LNCaP clone FGC (cell line): Measurements from ENCODE around the gene B4GALNT1.

Experiments
- DNase-seq: peaks from one replicate; pipeline ENCODE4 v3.0.0-alpha.2; 2011; ENCODE audit warnings: low read depth
- H3K4me3 ChIP-seq: 2 replicates; pipeline ENCODE4 v1.5.1; 2011; ENCODE audit warnings: mild to moderate bottlenecking, low read depth, low read length, control low read depth
- TF ChIP-seq, protein P1 (sequence below): IDR thresholded peaks from 2 replicates; pipeline ENCODE4 v1.5.1; 2012; ENCODE audit warnings: mild to moderate bottlenecking; ENCODE audit not compliant: control insufficient read depth, insufficient read depth; ENCODE audit errors: extremely low read depth

The B4GALNT1 gene

DNA sequence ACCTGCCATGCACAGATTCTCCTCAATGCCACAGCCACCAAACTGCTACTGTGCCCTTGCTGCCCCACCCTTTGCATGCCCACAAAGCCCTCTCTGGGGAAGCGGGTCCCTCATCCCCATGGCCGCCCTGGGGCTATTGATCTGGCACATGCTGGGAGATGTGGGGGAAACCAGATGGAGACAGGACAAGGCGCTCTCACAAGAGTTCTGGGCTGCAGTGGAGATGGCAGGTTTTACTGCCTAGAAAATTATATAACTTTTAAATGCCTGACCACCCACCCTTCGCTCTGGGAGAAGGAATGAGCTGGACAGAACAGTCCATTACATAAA is 52.6 kb downstream of the B4GALNT1 start:
- TF ChIP-seq, protein P1, sequence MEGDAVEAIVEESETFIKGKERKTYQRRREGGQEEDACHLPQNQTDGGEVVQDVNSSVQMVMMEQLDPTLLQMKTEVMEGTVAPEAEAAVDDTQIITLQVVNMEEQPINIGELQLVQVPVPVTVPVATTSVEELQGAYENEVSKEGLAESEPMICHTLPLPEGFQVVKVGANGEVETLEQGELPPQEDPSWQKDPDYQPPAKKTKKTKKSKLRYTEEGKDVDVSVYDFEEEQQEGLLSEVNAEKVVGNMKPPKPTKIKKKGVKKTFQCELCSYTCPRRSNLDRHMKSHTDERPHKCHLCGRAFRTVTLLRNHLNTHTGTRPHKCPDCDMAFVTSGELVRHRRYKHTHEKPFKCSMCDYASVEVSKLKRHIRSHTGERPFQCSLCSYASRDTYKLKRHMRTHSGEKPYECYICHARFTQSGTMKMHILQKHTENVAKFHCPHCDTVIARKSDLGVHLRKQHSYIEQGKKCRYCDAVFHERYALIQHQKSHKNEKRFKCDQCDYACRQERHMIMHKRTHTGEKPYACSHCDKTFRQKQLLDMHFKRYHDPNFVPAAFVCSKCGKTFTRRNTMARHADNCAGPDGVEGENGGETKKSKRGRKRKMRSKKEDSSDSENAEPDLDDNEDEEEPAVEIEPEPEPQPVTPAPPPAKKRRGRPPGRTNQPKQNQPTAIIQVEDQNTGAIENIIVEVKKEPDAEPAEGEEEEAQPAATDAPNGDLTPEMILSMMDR, result no peak
- H3K4me3 ChIP-seq, result no peak overlapping the region
- no peak for DNase-seq

DNA sequence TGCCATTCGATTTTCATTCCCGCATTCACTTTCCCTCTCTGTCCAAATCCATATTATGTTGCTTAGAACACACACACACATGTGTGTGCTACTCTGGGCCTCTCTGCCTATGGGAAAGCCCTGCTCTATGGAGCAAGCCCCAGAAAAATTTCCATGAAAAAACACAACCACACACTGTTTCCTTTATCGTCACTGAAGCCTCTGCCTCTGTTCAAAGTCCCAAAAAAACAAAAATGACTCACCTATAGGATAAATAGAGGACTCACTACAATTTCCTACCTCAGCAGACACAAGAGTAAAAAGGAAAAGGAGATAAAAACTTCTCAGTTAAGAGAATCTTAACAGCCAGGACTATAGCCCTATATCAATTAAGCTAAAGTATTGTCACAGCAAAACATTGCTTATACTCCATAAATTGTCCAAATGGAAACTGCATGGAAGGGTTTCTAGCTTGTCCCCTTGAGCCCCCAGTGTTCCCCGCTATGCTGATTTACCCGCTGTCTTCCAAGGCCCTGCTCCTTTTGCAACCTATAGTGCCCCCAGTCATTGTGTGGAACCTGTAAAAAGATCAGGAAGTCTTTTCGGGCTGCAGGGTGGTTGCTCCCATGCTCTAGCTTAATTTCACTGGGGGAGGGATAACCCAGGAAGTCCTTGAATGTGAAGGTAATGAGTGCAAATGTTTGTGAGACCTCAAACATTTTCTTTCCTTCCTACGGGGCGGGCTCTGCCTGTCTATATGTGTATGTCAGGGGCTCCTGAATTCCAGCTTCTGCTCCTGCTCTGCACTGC is 53.1 kb downstream of the B4GALNT1 start:
- H3K4me3 ChIP-seq, result no peak overlapping the region
- no peak for DNase-seq

DNA sequence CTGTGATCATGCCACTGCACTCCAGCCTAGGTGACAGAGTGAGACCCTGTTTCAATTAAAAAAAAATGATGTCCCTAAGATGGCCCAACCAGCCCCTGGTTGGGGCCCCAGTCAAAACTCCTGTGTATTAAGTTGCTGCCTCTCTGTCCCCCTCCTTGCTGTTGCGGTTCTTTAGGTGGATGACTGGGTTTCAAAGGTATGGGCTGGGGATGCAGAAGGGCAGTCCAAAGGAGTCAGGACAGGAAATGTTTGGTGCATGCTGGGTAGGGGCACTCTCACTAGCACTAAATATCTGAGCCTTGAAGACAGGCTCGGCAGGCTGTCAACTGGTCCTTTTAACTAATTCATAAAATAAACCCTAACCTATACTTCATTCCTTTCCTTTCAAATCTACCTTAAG is 54.0 kb downstream of the B4GALNT1 start:
- TF ChIP-seq, protein P1, result no peak
- no peak overlapping the region for H3K4me3 ChIP-seq
- DNase-seq, result no peak

More for the DNA sequence above, 53.1 kb downstream of the B4GALNT1 start:
- TF ChIP-seq, protein P1, result no peak

DNA sequence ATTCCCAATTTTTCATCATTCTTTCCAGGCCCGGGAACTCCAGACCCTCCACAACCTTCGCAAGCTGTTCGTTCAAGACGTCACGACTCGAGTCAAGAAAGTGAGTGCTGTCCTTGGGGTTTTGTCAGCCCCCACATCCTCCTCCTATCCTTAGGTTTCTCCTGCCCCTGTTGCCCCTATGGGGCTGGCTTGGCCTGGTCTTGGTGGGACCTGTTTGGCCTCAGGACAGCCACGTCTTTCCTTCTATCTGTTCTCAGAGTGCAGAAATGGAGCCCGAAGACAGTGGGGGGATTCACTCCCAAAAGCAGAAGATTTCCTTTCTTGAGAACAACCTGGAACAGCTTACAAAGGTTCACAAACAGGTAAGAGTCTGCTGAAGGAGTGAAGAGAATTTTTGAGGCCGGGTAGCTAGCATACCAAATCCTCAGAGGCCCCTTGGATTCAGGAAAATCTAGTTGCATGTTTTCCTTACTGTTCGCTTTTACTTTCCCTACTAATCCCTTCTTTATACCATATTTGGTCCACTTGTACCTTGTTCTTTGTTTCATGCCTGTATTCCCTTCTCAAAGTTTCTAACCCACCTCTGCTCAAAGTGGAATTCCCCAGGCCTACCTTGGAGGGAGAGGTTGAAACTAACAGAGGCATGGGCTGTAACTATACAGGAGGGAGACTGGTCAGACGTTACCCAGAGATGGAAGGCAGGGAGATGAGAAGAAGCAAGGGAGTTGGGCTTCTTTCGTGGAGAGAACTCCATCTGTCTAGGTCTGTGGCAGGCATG is 54.8 kb downstream of the B4GALNT1 start:
- DNase-seq, result no peak
- TF ChIP-seq, protein P1, result no peak
- no peak overlapping the region for H3K4me3 ChIP-seq

DNA sequence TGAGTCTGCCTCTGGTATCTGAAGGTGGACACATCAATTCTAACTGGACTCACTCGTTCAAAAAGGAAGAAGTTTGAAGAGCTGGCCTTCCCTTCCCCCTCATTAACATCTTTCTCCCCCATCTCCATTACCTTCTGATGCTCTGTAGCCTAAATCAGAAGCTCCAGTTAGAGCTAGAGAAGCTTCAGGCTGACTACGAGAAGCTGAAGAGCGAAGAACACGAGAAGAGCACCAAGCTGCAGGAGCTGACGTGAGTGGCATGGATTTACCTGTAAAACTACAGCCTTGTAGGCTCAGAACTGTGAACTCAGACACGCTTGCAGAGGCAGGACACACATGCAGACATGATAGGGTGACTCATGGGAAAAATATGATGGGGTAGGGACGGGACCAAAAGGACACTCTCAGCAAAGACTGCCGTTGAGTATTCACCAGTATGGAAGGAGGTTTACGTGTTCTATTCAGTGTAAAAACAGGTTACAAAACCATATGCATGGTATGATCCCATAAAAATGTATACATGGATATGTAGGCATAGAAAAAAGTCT is 56.3 kb downstream of the B4GALNT1 start:
- DNase-seq, result no peak
- TF ChIP-seq, protein P1, result no peak
- no peak overlapping the region for H3K4me3 ChIP-seq
